ENCODE results near the gene CACNG4. TPM values are rescaled to one million over a fixed set of nuclear protein-coding genes. Genes with fewer than 3 reads are reported as not detected.

Gene CACNG4
- total RNA-seq, 1 experiment from 2014 or later, result not detected

DNA sequence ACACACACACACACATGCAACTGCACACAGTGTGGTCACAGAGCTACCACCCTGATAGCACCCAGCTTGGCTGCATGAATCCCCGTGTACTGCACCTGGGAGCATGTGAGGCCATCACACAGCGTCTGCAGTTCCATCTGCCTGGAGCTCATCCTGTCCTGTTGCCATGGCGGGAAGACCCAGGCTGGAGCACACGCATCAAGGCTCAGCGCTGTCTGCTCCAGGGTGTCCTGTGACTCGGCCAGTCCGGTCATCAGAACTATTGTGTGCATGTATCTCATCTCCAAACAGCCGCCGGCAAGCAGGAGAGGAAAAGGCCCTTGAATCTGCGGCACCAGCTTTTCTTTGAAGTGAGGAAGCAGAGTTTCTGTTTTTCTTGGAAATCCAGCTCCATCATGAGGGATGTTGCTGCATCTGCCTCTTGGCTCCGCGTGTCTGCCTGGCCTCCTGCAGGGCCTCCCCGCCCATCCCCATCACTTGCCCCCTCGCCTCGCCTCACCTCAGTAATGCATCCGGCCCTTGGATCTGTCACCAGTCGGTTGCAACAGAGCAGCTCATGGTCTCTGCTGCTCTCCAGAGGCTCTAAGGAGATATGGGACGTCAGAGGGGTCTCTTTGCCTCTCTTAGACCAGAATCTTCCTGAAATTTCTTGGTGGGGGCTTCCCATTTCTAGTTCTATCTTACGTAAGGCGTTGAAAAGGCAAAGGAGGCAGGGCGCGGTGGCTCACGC is 23.7 kb downstream of the CACNG4 start:
- POLR2A ChIA-PET, result no interaction called here
- DNase-seq (ENCODE audit: low read depth, low spot score) (no peak), ATAC-seq (no peak)
- RAD21 ChIA-PET (ENCODE audit: low non-redundant PET in 1 of 2, low total read pairs in 2 of 2, uncharacterized antibody in 2 of 2, unreplicated experiment in 2 of 2), result interaction anchor here in 1 of 2 experiments (0.7 kb wide), 1 partner anchor 35 kb away, joined by 3 read pairs; no protein-coding TSS in a partner anchor
- no peak overlapping the region for H3K4me2 ChIP-seq (ENCODE audit: low read length)
- intact Hi-C loops (cut with micrococcal nuclease), result no loop called here
- BruUV-seq (replicated peaks), result no TSS peak
- H3K4me3 ChIP-seq (replicated peaks in 1 of 2; ENCODE audit: low read depth in 1 of 2, low read length in 2 of 2), result no peak overlapping the region
- no peaks in the 10 kb centered on the region for H4K20me1 ChIP-seq (ENCODE audit: insufficient read depth)
- no peak overlapping the region for H2AFZ ChIP-seq (ENCODE audit: low read depth, low read length, poor library complexity, severe bottlenecking)
- H3K9me3 ChIP-seq (ENCODE audit: control insufficient read depth in 1 of 2, insufficient read depth in 1 of 2, low read depth in 1 of 2, low read length in 2 of 2), result no peaks in the 10 kb centered on the region
- no peaks in the 10 kb centered on the region for H3K79me2 ChIP-seq (ENCODE audit: insufficient read depth, low read length)
- TF ChIP-seq ZNF274 (IDR thresholded peaks at IDR 0.05; ENCODE audit: low read depth, low read length) (no peak), YY1 (IDR thresholded peaks at IDR 0.05; ENCODE audit: extremely low read depth, insufficient replicate concordance, low read depth, low read length) (no peak), FOSL1 (IDR thresholded peaks at IDR 0.05; ENCODE audit: low read depth) (no peak), ELF1 (IDR thresholded peaks at IDR 0.05; ENCODE audit: borderline replicate concordance, low read depth) (no peak), EGR1 (IDR thresholded peaks at IDR 0.05; ENCODE audit: low read depth) (no peak), POLR2A (IDR thresholded peaks at IDR 0.05; ENCODE audit: borderline replicate concordance, extremely low read depth, insufficient read depth, insufficient read length) (no peak), EZH2phosphoT487 (IDR thresholded peaks at IDR 0.05; ENCODE audit: borderline replicate concordance) (no peak), MAX (IDR thresholded peaks at IDR 0.05) (no peak), SIN3A (IDR thresholded peaks at IDR 0.05; ENCODE audit: low read depth) (no peak), JUND (IDR thresholded peaks at IDR 0.05) (no peak), SP1 (IDR thresholded peaks at IDR 0.05; ENCODE audit: low read depth) (no peak), CTCF (IDR thresholded peaks at IDR 0.05 in 2 of 3, conservative IDR thresholded peaks at IDR 0.05 in 1 of 3; ENCODE audit: borderline replicate concordance in 1 of 3, insufficient read depth in 1 of 3, low read depth in 2 of 3, low read length in 2 of 3) (no peak), CBX3 (IDR thresholded peaks at IDR 0.05; ENCODE audit: low read depth) (no peak), ATF3 (IDR thresholded peaks at IDR 0.05) (no peak), CEBPB (IDR thresholded peaks at IDR 0.05; ENCODE audit: low read depth) (no peak), EZH2 (IDR thresholded peaks at IDR 0.05) (no peak)
- no peak overlapping the region for H3K9ac ChIP-seq (ENCODE audit: low read length)
- H3K9me2 ChIP-seq (ENCODE audit: insufficient read depth), result no peaks in the 10 kb centered on the region
- peaks cover 6 to 8% of the 10 kb centered on the region in 2 experiments; a peak in 3 of 4 replicates for H3K4me1 ChIP-seq (ENCODE audit: control insufficient read depth in 1 of 2, insufficient read depth in 2 of 2, low read length in 2 of 2)
- no peaks in the 10 kb centered on the region for H3K36me3 ChIP-seq (ENCODE audit: control insufficient read depth in 1 of 2, insufficient read depth in 2 of 2, low read length in 2 of 2)
- no peak overlapping the region for H3K27ac ChIP-seq (ENCODE audit: low read depth, low read length)
- H3K27me3 ChIP-seq (ENCODE audit: insufficient read depth, low read length), result peaks cover 34% of the 10 kb centered on the region; the same call in 1 of the 2 replicates
- CTCF ChIA-PET, result no interaction called here

Measured in HCT116 (cell line).